ENCODE data around the gene DHRS3. TPM values are rescaled to one million over a fixed set of nuclear protein-coding genes. Genes with fewer than 3 reads are reported as not detected.

Gene DHRS3
- total and polyA plus RNA-seq, 2 of the 13 experiments (the other 11 are each of a cell fraction or from before 2014, with no cell fraction given), result 48.5 to 90.5 TPM

DNA sequence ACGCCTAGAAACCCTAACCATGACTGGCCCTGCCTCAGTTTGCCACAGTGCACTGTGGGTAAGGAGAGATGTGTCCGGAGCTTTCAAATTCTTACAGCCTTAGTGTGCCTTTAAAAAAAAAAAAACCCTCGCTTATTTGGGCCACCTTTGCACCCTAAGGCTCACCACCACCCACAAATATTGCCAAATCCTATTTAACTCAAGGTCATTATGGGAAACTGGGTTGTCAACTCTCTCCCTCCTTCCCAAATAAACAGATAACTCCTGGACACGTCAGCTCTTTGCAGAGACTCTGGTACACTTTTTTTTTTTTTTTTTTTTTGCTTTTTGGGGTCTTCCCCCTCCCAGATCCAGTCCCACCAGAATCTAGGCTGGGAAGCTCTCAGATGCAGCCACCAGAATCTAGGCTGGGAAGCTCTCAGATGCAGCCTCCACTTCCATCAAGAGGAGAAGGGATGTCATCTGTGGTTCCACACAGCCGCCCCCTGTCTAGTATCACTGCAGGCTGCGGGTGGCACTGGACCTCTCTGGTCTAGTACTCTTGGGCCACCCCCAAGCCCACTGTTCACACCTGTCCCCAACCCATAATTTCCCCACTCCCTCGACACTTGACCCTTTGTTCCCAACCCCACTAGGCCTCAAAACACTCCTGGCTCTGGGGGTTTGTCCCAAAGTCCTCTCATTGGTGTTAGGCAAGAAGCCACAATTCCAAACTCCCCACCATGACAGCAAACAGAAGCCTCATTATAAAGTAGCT is 3.4 kb downstream of the DHRS3 start (continued):
- TF ChIP-seq ZNF331 (CRISPR knock-in tag; IDR thresholded peaks at IDR 0.05), result 0 out of 2 replicates have a peak, but pooled peaks have one; percentile 17
- TF ChIP-seq HNF4A (CRISPR knock-in tag; IDR thresholded peaks at IDR 0.05), result peak; percentile 86
- peak; percentile 85 for TF ChIP-seq FOSL2 (CRISPR knock-in tag; IDR thresholded peaks at IDR 0.05)
- peak; percentile 73; the same call in 1 of the 2 replicates for TF ChIP-seq PHF21A (CRISPR knock-in tag; IDR thresholded peaks at IDR 0.05)
- peak; percentile 45; the same call in 1 of the 2 replicates for TF ChIP-seq MIER3 (CRISPR knock-in tag; IDR thresholded peaks at IDR 0.05; ENCODE audit: borderline replicate concordance)
- TF ChIP-seq, protein P1, sequence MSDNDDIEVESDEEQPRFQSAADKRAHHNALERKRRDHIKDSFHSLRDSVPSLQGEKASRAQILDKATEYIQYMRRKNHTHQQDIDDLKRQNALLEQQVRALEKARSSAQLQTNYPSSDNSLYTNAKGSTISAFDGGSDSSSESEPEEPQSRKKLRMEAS (IDR thresholded peaks at IDR 0.05), result 0 out of 2 replicates have a peak, but pooled peaks have one; percentile 14
- peak; percentile 73 for TF ChIP-seq NFIC (IDR thresholded peaks at IDR 0.05; ENCODE audit: low read length)
- 0 out of 2 replicates have a peak, but pooled peaks have one; percentile 35 for TF ChIP-seq ZNF703 (CRISPR knock-in tag; IDR thresholded peaks at IDR 0.05; ENCODE audit: borderline replicate concordance)
- TF ChIP-seq TGIF2 (CRISPR knock-in tag; IDR thresholded peaks at IDR 0.05), result peak; percentile 63
- TF ChIP-seq RFXANK (CRISPR knock-in tag; IDR thresholded peaks at IDR 0.05), result no peak
- TF ChIP-seq ZFX (CRISPR knock-in tag; IDR thresholded peaks at IDR 0.05; ENCODE audit: low read depth), result peak; percentile 65
- TF ChIP-seq ZNF224 (CRISPR knock-in tag; IDR thresholded peaks at IDR 0.05), result 0 out of 2 replicates have a peak, but pooled peaks have one; percentile 24
- TF ChIP-seq ZNF607 (CRISPR knock-in tag; IDR thresholded peaks at IDR 0.05; ENCODE audit: borderline replicate concordance), result 0 out of 2 replicates have a peak, but pooled peaks have one; percentile 35
- 0 out of 2 replicates have a peak, but pooled peaks have one; percentile 15 for TF ChIP-seq ZSCAN25 (CRISPR knock-in tag; IDR thresholded peaks at IDR 0.05)
- no peak for TF ChIP-seq HNRNPH1 (optimal IDR thresholded peaks at IDR 0.05; ENCODE audit: low read depth, low read length)
- no peak for TF ChIP-seq ZNF431 (CRISPR knock-in tag; IDR thresholded peaks at IDR 0.05; ENCODE audit: borderline replicate concordance, low read depth)
- TF ChIP-seq NCOR1 (IDR thresholded peaks at IDR 0.05; ENCODE audit: borderline replicate concordance, low read length), result peak; percentile 91
- TF ChIP-seq, protein P2, sequence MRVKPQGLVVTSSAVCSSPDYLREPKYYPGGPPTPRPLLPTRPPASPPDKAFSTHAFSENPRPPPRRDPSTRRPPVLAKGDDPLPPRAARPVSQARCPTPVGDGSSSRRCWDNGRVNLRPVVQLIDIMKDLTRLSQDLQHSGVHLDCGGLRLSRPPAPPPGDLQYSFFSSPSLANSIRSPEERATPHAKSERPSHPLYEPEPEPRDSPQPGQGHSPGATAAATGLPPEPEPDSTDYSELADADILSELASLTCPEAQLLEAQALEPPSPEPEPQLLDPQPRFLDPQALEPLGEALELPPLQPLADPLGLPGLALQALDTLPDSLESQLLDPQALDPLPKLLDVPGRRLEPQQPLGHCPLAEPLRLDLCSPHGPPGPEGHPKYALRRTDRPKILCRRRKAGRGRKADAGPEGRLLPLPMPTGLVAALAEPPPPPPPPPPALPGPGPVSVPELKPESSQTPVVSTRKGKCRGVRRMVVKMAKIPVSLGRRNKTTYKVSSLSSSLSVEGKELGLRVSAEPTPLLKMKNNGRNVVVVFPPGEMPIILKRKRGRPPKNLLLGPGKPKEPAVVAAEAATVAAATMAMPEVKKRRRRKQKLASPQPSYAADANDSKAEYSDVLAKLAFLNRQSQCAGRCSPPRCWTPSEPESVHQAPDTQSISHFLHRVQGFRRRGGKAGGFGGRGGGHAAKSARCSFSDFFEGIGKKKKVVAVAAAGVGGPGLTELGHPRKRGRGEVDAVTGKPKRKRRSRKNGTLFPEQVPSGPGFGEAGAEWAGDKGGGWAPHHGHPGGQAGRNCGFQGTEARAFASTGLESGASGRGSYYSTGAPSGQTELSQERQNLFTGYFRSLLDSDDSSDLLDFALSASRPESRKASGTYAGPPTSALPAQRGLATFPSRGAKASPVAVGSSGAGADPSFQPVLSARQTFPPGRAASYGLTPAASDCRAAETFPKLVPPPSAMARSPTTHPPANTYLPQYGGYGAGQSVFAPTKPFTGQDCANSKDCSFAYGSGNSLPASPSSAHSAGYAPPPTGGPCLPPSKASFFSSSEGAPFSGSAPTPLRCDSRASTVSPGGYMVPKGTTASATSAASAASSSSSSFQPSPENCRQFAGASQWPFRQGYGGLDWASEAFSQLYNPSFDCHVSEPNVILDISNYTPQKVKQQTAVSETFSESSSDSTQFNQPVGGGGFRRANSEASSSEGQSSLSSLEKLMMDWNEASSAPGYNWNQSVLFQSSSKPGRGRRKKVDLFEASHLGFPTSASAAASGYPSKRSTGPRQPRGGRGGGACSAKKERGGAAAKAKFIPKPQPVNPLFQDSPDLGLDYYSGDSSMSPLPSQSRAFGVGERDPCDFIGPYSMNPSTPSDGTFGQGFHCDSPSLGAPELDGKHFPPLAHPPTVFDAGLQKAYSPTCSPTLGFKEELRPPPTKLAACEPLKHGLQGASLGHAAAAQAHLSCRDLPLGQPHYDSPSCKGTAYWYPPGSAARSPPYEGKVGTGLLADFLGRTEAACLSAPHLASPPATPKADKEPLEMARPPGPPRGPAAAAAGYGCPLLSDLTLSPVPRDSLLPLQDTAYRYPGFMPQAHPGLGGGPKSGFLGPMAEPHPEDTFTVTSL (CRISPR knock-in tag; IDR thresholded peaks at IDR 0.05; ENCODE audit: borderline replicate concordance), result 0 out of 2 replicates have a peak, but pooled peaks have one; percentile 44
- TF ChIP-seq RXRB (CRISPR knock-in tag; IDR thresholded peaks at IDR 0.05; ENCODE audit: borderline replicate concordance), result peak; percentile 64
- TF ChIP-seq, protein P3, sequence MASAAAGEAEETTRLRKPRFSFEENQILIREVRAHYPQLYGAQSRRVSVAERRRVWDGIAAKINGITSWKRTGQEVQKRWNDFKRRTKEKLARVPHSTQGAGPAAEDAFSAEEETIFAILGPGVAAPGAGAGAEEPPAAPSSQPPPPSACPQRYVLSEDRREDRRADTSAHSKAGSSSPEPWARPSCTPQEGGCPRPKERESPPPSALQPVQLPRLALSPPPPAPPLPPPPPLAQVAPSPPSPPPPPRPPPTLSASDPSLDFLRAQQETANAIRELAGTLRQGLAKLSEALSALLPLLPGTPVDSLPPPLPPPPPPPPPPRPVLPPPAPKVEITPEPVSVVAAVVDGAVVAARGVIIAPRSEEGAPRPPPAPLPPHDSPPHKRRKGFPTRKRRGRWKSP (CRISPR knock-in tag; IDR thresholded peaks at IDR 0.05), result peak; percentile 57; the same call in 1 of the 2 replicates
- peak; percentile 39 for TF ChIP-seq PCBP2 (optimal IDR thresholded peaks at IDR 0.05; ENCODE audit: low read depth, low read length, poor library complexity, severe bottlenecking)
- 0 out of 2 replicates have a peak, but pooled peaks have one; percentile 25 for TF ChIP-seq SIN3A (IDR thresholded peaks at IDR 0.05; ENCODE audit: borderline replicate concordance, low read depth, low read length)
- no peak for TF ChIP-seq ZNF616 (CRISPR knock-in tag; IDR thresholded peaks at IDR 0.05; ENCODE audit: low read depth)
- peak; percentile 25; the same call in 1 of the 2 replicates for TF ChIP-seq ZKSCAN8 (CRISPR knock-in tag; IDR thresholded peaks at IDR 0.05; ENCODE audit: borderline replicate concordance)
